GM10266 (cell line): Measurements from ENCODE around the gene KIAA1217.

Experiments used
- DNase-seq: peaks from one replicate; pipeline ENCODE4 v3.0.0; 2012; ENCODE audit errors: extremely low spot score
- CTCF ChIP-seq: IDR thresholded peaks from 2 replicates; pipeline ENCODE4 v1.5.1; 2012; ENCODE audit warnings: mild to moderate bottlenecking, low read depth; ENCODE audit not compliant: control insufficient read depth, insufficient read depth; ENCODE audit errors: missing control alignments

Gene KIAA1217

GRCh38 chr10:24407928-24408327 is 199.0 kb downstream of the KIAA1217 start:
- no peak for TF ChIP-seq CTCF
- no peak for DNase-seq

- TF ChIP-seq CTCF, result no peak
- DNase-seq, result no peak
These were observed 199.4 kb downstream of the KIAA1217 start for GRCh38 chr10:24408365-24408764.

GRCh38 chr10:24414597-24414996 is 205.7 kb downstream of the KIAA1217 start:
- no peak for DNase-seq
- no peak for TF ChIP-seq CTCF

- TF ChIP-seq CTCF, result no peak
- DNase-seq, result no peak
These were observed 206.7 kb downstream of the KIAA1217 start for GRCh38 chr10:24415455-24416125.

- DNase-seq, result no peak
- TF ChIP-seq CTCF, result no peak
These were observed 207.3 kb downstream of the KIAA1217 start for GRCh38 chr10:24416248-24416647.

GRCh38 chr10:24417053-24417452 is 208.1 kb downstream of the KIAA1217 start:
- no peak for DNase-seq
- TF ChIP-seq CTCF, result no peak

- DNase-seq, result no peak
- no peak for TF ChIP-seq CTCF
These were observed 209.6 kb downstream of the KIAA1217 start for GRCh38 chr10:24418532-24418931.
